ENCODE measurements around the gene PLXNA3. TPM values are rescaled to one million over a fixed set of nuclear protein-coding genes. Genes with fewer than 3 reads are reported as not detected.

Gene PLXNA3
- polyA plus RNA-seq, 3 donors = 0.02 to 10.9 TPM; not detected in 1

GRCh38 chrX:154526901-154527675 is 69.0 kb downstream of the PLXNA3 start:
- peak overlapping the region; percentile 43 for H3K9ac ChIP-seq (ENCODE audit: insufficient read depth, low read length, poor library complexity, severe bottlenecking)
- peak overlapping the region; percentile 72 for H3K4me2 ChIP-seq (replicated peaks; ENCODE audit: extremely low read depth, low read length, poor library complexity, severe bottlenecking)
- H4K20me1 ChIP-seq (ENCODE audit: insufficient read depth, low read length) = peaks cover 4% of the 10 kb centered on the region
- no peaks in the 10 kb centered on the region for H3K79me2 ChIP-seq (ENCODE audit: insufficient read depth, low read length)
- Mint-ChIP-seq H3K9me3 (peaks cover 0 to 2% (median 0%) of the 10 kb centered on the region in 7 donors), H3K4me3 (peak overlapping the region; percentile 41 to 74), H3K27ac (peak overlapping the region in 5 of 7 donors; percentile 7 to 69 (median 33)), H3K36me3 (peaks cover 4 to 11% of the 10 kb centered on the region in 2 donors), H3K27me3 (ENCODE audit: low read depth in 3 of 3) (peaks cover 1 to 19% (median 1%) of the 10 kb centered on the region in 3 donors), H3K4me1 (peaks cover 11% of the 10 kb centered on the region)
- intact Hi-C loops (cut with micrococcal nuclease) = no loop called here
- no peaks in the 10 kb centered on the region for H3K9me3 ChIP-seq (replicated peaks in 1 of 2; ENCODE audit: control insufficient read depth in 1 of 2, insufficient read depth in 1 of 2, low read length in 2 of 2)
- peak overlapping the region in 2 of 3 experiments; percentile 14 to 64 for H3K4me3 ChIP-seq (replicated peaks in 1 of 3; ENCODE audit: low read depth in 2 of 3, low read length in 3 of 3)
- 0% methylated on average over 3 of the region's 15 CpGs for WGBS (ENCODE audit: insufficient coverage)
- H2AFZ ChIP-seq (ENCODE audit: insufficient read depth, low read depth, low read length, poor library complexity, severe bottlenecking) = peak overlapping the region; percentile 63
- peak; percentile 50 for TF ChIP-seq CTCF (IDR thresholded peaks at IDR 0.05)
- peak overlapping the region in 1 of 2 donors; percentile 6 for H3K27ac ChIP-seq (ENCODE audit: low read depth in 1 of 2, low read length in 2 of 2)
- H3K36me3 ChIP-seq (replicated peaks in 1 of 2; ENCODE audit: control insufficient read depth in 1 of 2, insufficient read depth in 2 of 2, low read length in 2 of 2) = peaks cover 11 to 12% of the 10 kb centered on the region in 2 donors
- DNase-seq = peak; percentile 49 to 63 (median 55)
- no peaks in the 10 kb centered on the region for H3K27me3 ChIP-seq (ENCODE audit: control insufficient read depth in 2 of 2, insufficient read depth in 2 of 2, low read length in 2 of 2)
- peaks cover 11 to 12% of the 10 kb centered on the region in 2 donors for H3K4me1 ChIP-seq (ENCODE audit: control insufficient read depth in 1 of 2, insufficient read depth in 2 of 2, low read length in 2 of 2)

Small RNA genes within 50 kb of the gene (small RNA-seq; reads per million reads assigned to genes)
- not detected for gene MIR6858 (ENCODE audit: insufficient read length, low read depth)
- gene RN7SL697P (ENCODE audit: insufficient read length, low read depth) = not detected

Other genes starting within 250 kb of the PLXNA3 start
- not detected for gene OPN1MW2, start 238.5 kb upstream of the PLXNA3 start, polyA plus RNA-seq
- under 1 TPM in 1 of 3 donors, not detected in 2; 0.03 TPM for gene OPN1MW3, start 200.7 kb upstream of the PLXNA3 start, polyA plus RNA-seq
- not detected for gene TEX28, start 163.2 kb upstream of the PLXNA3 start, polyA plus RNA-seq
- gene TKTL1, start 162.5 kb upstream of the PLXNA3 start, polyA plus RNA-seq = 1 to 10 TPM in 1 of 3 donors, under 1 TPM in 2; 0.20 to 1.3 (median 0.60) TPM
- gene FLNA, start 83.6 kb upstream of the PLXNA3 start, polyA plus RNA-seq = 100 to 1,000 TPM; 111 to 874 (median 219) TPM
- gene EMD, start 79.0 kb upstream of the PLXNA3 start, polyA plus RNA-seq = 100 to 1,000 TPM in 1 of 3 donors, 10 to 100 TPM in 2; 14.0 to 126 (median 17.6) TPM
- 1,000 to 10,000 TPM; 1,536 to 5,639 (median 1,724) TPM for gene RPL10, start 59.9 kb upstream of the PLXNA3 start, polyA plus RNA-seq
- 10 to 100 TPM; 26.2 to 64.5 (median 27.2) TPM for gene DNASE1L1, start 49.0 kb upstream of the PLXNA3 start, polyA plus RNA-seq
- gene TAFAZZIN, start 46.7 kb upstream of the PLXNA3 start, polyA plus RNA-seq = 100 to 1,000 TPM in 1 of 3 donors, 10 to 100 TPM in 2; 21.7 to 166 (median 21.9) TPM
- 100 to 1,000 TPM; 116 to 178 (median 145) TPM for gene ATP6AP1, start 29.6 kb upstream of the PLXNA3 start, polyA plus RNA-seq
- 100 to 1,000 TPM in 1 of 3 donors, 10 to 100 TPM in 2; 15.8 to 398 (median 21.3) TPM for gene GDI1, start 21.1 kb upstream of the PLXNA3 start, polyA plus RNA-seq
- gene FAM50A, start 14.1 kb upstream of the PLXNA3 start, polyA plus RNA-seq = 10 to 100 TPM; 23.9 to 88.9 (median 46.4) TPM
- gene LAGE3, start 21.0 kb downstream of the PLXNA3 start, polyA plus RNA-seq = 10 to 100 TPM; 12.4 to 30.9 (median 18.6) TPM
- 10 to 100 TPM; 27.9 to 29.0 (median 28.1) TPM for gene UBL4A, start 28.3 kb downstream of the PLXNA3 start, polyA plus RNA-seq
- 10 to 100 TPM; 25.3 to 33.1 (median 26.7) TPM for gene SLC10A3, start 32.3 kb downstream of the PLXNA3 start, polyA plus RNA-seq
- gene FAM3A, start 58.0 kb downstream of the PLXNA3 start, polyA plus RNA-seq = 10 to 100 TPM; 14.5 to 26.5 (median 16.3) TPM
- gene G6PD, start 88.6 kb downstream of the PLXNA3 start, polyA plus RNA-seq = 100 to 1,000 TPM in 1 of 3 donors, 10 to 100 TPM in 2; 10.7 to 165 (median 14.7) TPM
- 10 to 100 TPM; 31.3 to 60.8 (median 33.7) TPM for gene IKBKG, start 89.3 kb downstream of the PLXNA3 start, polyA plus RNA-seq
- gene CTAG1A, start 126.9 kb downstream of the PLXNA3 start, polyA plus RNA-seq = not detected
- not detected for gene CTAG1B, start 161.0 kb downstream of the PLXNA3 start, polyA plus RNA-seq
- gene CTAG2, start 195.3 kb downstream of the PLXNA3 start, polyA plus RNA-seq = not detected

All from CD14-positive monocyte (primary cell).